Thyroid gland (tissue), 4 donors: Measurements from ENCODE around the gene ARPC2.

Source experiments
- POLR2A ChIP-seq, 2 donors: fragments of 450-650 bp; IDR thresholded peaks; one replicate each; pipeline ENCODE4 v1.6.1; 2017; ENCODE audit warnings: antibody characterized with exemption in 2 of 2, mild to moderate bottlenecking in 2 of 2, moderate library complexity in 1 of 2
- TF ChIP-seq, protein P1 (sequence below), 6 experiments: fragments of 200-600 bp in 3 of 6; fragments of 450-650 bp in 3 of 6; sonication (generic) in 3 of 6; IDR thresholded peaks; one replicate each; pipeline ENCODE4 v1.5.1; 2016 to 2019; ENCODE audit warnings: antibody characterized with exemption in 6 of 6, mild to moderate bottlenecking in 2 of 6, inconsistent platforms in 1 of 6, moderate library complexity in 1 of 6

DNA sequence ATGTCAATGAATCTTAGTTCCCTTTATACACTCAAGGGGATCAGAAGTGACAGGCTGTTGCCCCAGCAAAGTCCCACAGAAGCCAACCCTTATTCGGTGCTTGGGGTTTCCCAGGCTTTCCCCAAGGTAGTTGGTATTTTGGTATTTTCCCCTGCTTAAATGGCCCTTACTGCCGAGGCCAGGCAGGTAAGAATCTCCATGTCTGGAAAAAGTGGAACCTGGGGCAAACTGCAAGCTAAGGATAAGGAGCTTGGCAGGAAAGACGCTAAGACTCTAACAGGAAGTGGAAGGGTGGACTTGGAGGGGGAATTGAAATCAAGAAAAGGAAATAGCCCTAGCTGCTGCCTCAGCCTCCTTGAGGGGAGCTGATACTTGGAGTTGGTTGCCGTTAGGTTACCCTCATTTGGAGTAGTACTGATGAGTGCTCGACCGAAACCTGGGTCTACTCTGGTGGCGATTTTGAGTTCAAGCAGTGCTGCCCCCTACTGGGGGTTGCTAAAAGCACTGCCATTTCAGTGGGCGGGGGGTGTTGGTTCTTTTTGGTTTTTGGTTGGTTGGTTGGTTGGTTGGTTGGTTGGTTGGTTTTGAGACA lies 40.5 kb downstream of the ARPC2 start:
- TF ChIP-seq, protein P1, sequence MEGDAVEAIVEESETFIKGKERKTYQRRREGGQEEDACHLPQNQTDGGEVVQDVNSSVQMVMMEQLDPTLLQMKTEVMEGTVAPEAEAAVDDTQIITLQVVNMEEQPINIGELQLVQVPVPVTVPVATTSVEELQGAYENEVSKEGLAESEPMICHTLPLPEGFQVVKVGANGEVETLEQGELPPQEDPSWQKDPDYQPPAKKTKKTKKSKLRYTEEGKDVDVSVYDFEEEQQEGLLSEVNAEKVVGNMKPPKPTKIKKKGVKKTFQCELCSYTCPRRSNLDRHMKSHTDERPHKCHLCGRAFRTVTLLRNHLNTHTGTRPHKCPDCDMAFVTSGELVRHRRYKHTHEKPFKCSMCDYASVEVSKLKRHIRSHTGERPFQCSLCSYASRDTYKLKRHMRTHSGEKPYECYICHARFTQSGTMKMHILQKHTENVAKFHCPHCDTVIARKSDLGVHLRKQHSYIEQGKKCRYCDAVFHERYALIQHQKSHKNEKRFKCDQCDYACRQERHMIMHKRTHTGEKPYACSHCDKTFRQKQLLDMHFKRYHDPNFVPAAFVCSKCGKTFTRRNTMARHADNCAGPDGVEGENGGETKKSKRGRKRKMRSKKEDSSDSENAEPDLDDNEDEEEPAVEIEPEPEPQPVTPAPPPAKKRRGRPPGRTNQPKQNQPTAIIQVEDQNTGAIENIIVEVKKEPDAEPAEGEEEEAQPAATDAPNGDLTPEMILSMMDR (IDR thresholded peaks at IDR 0.05): peak in 3 of 6 experiments; percentile 32 to 50 (median 39)
- TF ChIP-seq POLR2A (IDR thresholded peaks at IDR 0.05): no peak
